ENCODE data around the gene LTB.

Gene LTB

DNA sequence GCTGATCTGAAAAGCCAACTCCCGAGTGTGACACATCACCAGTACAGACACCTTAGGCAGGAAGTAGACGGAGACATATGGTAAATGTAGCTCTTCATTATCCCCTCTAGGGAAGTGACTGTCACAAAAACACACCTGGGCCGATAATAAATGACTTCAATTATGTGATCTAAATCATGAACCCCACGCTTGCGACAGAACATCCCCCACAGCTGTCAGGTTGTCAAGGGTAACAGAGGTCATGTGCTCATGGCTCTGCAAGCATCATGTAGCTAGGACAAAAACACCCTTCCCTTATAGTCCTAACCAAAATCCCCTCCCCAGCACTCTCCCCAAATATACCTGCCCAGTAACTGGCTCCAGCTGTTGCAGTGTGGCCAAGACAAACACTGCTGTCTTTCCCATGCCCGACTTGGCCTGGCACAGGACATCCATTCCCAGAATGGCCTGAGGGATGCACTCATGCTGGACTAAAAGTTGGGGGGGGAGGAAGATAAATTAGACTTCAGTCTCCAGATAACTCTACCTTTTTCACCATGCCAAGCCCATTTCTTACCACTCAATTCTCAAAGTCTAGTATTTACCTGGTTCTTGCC is 43.3 kb downstream of the LTB start:
- Histone ChIP-seq H3K4me1 (ENCODE audit: control insufficient read depth in 1 of 2, insufficient read depth in 2 of 2, low read length in 2 of 2) (peaks cover 26% of the 10 kb centered on the region in 2 donors), H3K9ac (ENCODE audit: low read depth in 1 of 2, low read length in 2 of 2) (peak overlapping the region in 1 of 2 donors; percentile 95), H3K4me3 (ENCODE audit: low read depth in 1 of 2, low read length in 2 of 2) (peak overlapping the region in 1 of 2 donors; percentile 85), H3K36me3 (ENCODE audit: control insufficient read depth in 1 of 2, insufficient read depth in 2 of 2, low read length in 2 of 2) (peaks cover 46 to 64% of the 10 kb centered on the region in 2 donors), H3K27ac (ENCODE audit: low read depth, low read length) (no peak overlapping the region), H3K9me3 (ENCODE audit: control insufficient read depth in 1 of 2, low read length in 2 of 2) (no peaks in the 10 kb centered on the region), H3K27me3 (ENCODE audit: control insufficient read depth in 1 of 2, insufficient read depth in 2 of 2, low read length in 2 of 2) (no peaks in the 10 kb centered on the region)

DNA sequence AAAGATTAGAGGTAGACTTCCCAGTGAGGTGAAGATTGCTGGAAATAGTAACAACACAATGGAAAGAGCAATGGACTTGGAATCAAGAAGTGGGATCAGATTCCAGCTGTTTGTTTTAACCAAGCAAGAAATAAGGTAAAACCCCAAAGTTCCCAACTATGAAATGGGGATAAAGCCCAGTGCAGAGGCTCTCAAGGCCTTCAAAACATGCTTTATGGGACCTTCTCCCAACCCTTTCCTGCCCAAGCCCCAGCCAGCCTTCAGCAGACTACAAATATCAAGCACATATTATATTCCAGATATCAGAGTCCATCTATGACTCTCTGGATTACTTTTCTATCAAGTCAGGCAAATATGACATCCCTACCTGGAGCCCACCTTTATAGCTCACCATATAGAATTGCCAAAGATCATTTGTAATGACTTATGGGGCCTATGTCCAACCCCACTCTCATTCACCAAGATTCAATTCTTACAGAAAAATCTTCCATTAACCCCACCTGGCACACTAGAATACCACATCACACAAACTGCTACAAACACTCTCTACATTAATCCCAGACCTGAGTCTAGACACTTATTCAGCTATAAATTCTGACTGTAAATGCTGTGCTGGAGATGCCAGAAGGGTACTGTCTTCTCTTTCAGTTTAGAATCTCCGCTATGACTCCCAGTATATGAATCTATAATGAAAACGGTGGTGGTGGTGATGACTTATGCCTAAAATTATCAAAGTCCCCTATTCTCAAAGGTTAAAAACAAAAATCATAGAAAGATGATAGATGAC is 46.5 kb downstream of the LTB start:
- Histone ChIP-seq H3K36me3 (ENCODE audit: control insufficient read depth in 1 of 2, insufficient read depth in 2 of 2, low read length in 2 of 2) (peaks cover 59 to 95% of the 10 kb centered on the region in 2 donors), H3K9me3 (ENCODE audit: control insufficient read depth in 1 of 2, low read length in 2 of 2) (no peaks in the 10 kb centered on the region), H3K9ac (ENCODE audit: low read depth in 1 of 2, low read length in 2 of 2) (no peak overlapping the region), H3K4me3 (ENCODE audit: low read depth in 1 of 2, low read length in 2 of 2) (no peak overlapping the region), H3K4me1 (ENCODE audit: control insufficient read depth in 1 of 2, insufficient read depth in 2 of 2, low read length in 2 of 2) (peaks cover 20 to 23% of the 10 kb centered on the region in 2 donors), H3K27me3 (ENCODE audit: control insufficient read depth in 1 of 2, insufficient read depth in 2 of 2, low read length in 2 of 2) (no peaks in the 10 kb centered on the region), H3K27ac (ENCODE audit: low read depth, low read length) (no peak overlapping the region)

DNA sequence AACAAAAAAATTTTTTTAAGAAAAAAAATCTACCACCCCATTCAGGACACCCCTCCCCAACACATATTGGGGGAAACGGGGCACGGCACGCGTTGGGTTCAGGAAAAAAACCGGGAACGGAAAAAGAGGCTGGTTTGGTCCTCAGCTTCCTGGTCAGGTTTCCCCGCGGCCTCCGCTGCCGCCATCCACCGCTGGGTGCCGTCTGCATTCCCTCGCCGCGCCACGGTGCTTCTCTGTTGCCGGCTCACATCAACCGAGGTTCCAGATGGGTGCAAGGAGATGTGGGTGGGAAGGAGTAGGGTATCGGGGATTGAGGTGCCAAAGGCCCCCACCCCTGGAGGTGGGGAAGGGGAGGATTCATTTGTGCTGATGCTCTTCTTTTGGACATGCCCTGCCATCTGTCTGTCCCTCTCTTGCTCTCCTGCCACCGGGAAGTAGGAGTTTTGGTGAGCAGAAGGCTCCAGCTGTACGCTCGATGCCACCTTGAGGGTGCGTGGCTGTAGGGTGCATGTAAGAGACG is 47.6 kb downstream of the LTB start:
- no peaks in the 10 kb centered on the region for H3K9me3 ChIP-seq (ENCODE audit: control insufficient read depth in 1 of 2, low read length in 2 of 2)
- no peaks in the 10 kb centered on the region for H3K27me3 ChIP-seq (ENCODE audit: control insufficient read depth in 1 of 2, insufficient read depth in 2 of 2, low read length in 2 of 2)
- peaks cover 10 to 13% of the 10 kb centered on the region in 2 donors for H3K4me1 ChIP-seq (ENCODE audit: control insufficient read depth in 1 of 2, insufficient read depth in 2 of 2, low read length in 2 of 2)
- H3K36me3 ChIP-seq (ENCODE audit: control insufficient read depth in 1 of 2, insufficient read depth in 2 of 2, low read length in 2 of 2) = peaks cover 62 to 96% of the 10 kb centered on the region in 2 donors
- no peak overlapping the region for H3K27ac ChIP-seq (ENCODE audit: low read depth, low read length)
- no peak overlapping the region for H3K9ac ChIP-seq (ENCODE audit: low read depth in 1 of 2, low read length in 2 of 2)
- H3K4me3 ChIP-seq (ENCODE audit: low read depth in 1 of 2, low read length in 2 of 2) = no peak overlapping the region

DNA sequence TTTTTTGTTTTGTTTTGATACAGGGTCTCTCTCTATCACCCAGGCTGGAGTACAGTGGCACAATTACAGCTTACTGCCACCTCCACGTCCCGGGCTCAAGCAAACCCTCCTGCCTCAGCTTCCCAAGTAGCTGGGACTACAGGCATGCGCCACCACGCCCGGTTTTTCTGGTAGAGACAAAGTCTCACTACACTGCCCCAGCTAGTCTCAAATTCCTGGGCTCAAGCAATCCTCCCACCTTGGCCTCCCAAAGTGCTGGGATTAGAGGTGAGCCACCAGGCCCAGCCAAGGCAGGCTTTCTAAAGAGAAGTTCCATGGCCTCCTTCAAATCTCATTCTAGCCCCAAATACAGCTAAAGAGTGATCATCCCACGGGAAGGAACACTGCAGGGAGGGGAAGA is 48.2 kb downstream of the LTB start:
- Histone ChIP-seq H3K27ac (ENCODE audit: low read depth, low read length) (no peak overlapping the region), H3K9me3 (ENCODE audit: control insufficient read depth in 1 of 2, low read length in 2 of 2) (no peaks in the 10 kb centered on the region), H3K4me3 (ENCODE audit: low read depth in 1 of 2, low read length in 2 of 2) (no peak overlapping the region), H3K4me1 (ENCODE audit: control insufficient read depth in 1 of 2, insufficient read depth in 2 of 2, low read length in 2 of 2) (peaks cover 4 to 7% of the 10 kb centered on the region in 2 donors), H3K27me3 (ENCODE audit: control insufficient read depth in 1 of 2, insufficient read depth in 2 of 2, low read length in 2 of 2) (no peaks in the 10 kb centered on the region), H3K36me3 (ENCODE audit: control insufficient read depth in 1 of 2, insufficient read depth in 2 of 2, low read length in 2 of 2) (peaks cover 56 to 93% of the 10 kb centered on the region in 2 donors), H3K9ac (ENCODE audit: low read depth in 1 of 2, low read length in 2 of 2) (no peak overlapping the region)

DNA sequence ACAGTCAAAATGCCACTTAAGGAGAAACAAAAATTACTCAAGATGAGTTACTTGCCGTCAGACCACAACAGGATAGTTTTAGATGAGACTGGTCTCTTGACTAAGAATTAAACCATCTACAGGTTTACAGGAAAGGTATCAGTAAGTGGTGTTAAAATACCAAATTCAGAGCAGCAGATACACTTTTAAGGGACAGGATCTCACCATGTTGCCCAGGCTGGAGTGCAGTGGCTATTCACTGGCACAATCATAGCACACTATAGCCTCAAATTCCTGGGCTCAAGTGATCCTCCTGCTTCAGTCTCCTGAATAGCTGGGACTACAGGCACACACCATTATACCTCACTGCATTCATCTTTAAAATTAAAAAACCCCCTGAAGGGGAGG is 48.8 kb downstream of the LTB start:
- H3K4me3 ChIP-seq (ENCODE audit: low read depth in 1 of 2, low read length in 2 of 2) = no peak overlapping the region
- H3K4me1 ChIP-seq (ENCODE audit: control insufficient read depth in 1 of 2, insufficient read depth in 2 of 2, low read length in 2 of 2) = peaks cover 0 to 2% of the 10 kb centered on the region in 2 donors
- H3K36me3 ChIP-seq (ENCODE audit: control insufficient read depth in 1 of 2, insufficient read depth in 2 of 2, low read length in 2 of 2) = peaks cover 51 to 87% of the 10 kb centered on the region in 2 donors
- H3K9me3 ChIP-seq (ENCODE audit: control insufficient read depth in 1 of 2, low read length in 2 of 2) = no peaks in the 10 kb centered on the region
- H3K9ac ChIP-seq (ENCODE audit: low read depth in 1 of 2, low read length in 2 of 2) = no peak overlapping the region
- H3K27me3 ChIP-seq (ENCODE audit: control insufficient read depth in 1 of 2, insufficient read depth in 2 of 2, low read length in 2 of 2) = no peaks in the 10 kb centered on the region
- no peak overlapping the region for H3K27ac ChIP-seq (ENCODE audit: low read depth, low read length)

DNA sequence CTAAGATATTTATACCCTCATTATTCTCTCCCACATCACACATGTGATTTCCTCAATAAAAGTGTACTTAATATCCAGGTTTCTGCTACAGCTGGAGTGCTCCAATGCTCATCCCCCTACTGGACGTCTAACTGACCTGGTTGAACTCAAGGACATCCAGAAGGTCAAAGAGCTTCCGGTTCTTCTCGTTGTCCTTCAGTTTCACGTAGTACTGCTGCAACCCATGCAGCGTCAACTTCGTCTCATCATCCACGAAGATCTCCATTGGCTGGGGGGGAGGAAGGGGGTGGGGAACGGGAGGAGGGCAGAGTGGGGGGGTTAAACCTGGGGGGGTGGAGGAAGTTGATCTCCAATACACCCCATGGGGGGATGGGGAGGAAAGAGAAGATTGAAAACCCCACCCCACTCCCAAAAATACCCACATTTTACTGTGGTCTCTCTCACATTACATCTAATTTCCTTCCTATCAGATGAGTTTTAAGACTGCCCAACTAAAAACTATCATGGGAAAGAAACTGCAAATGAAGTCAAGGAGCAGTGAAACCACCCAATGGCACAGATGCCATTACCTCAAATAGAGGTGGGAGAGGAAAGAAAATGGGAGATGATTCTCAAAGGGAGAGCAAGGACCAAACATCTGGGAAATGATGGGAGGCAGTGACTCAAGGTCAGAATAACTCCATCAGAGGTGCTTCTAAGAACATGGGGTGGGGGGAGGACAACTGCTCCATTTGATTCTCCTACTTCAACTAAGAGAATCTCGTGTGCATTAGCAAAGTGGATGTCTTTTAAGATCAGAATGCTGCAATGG is 49.4 kb downstream of the LTB start:
- no peak overlapping the region for H3K4me3 ChIP-seq (ENCODE audit: low read depth in 1 of 2, low read length in 2 of 2)
- H3K36me3 ChIP-seq (ENCODE audit: control insufficient read depth in 1 of 2, insufficient read depth in 2 of 2, low read length in 2 of 2) = peaks cover 50 to 82% of the 10 kb centered on the region in 2 donors
- no peaks in the 10 kb centered on the region for H3K27me3 ChIP-seq (ENCODE audit: control insufficient read depth in 1 of 2, insufficient read depth in 2 of 2, low read length in 2 of 2)
- H3K9me3 ChIP-seq (ENCODE audit: control insufficient read depth in 1 of 2, low read length in 2 of 2) = no peaks in the 10 kb centered on the region
- no peak overlapping the region for H3K9ac ChIP-seq (ENCODE audit: low read depth in 1 of 2, low read length in 2 of 2)
- H3K4me1 ChIP-seq (ENCODE audit: control insufficient read depth in 1 of 2, insufficient read depth in 2 of 2, low read length in 2 of 2) = no peaks in the 10 kb centered on the region
- H3K27ac ChIP-seq (ENCODE audit: low read depth, low read length) = no peak overlapping the region

DNA sequence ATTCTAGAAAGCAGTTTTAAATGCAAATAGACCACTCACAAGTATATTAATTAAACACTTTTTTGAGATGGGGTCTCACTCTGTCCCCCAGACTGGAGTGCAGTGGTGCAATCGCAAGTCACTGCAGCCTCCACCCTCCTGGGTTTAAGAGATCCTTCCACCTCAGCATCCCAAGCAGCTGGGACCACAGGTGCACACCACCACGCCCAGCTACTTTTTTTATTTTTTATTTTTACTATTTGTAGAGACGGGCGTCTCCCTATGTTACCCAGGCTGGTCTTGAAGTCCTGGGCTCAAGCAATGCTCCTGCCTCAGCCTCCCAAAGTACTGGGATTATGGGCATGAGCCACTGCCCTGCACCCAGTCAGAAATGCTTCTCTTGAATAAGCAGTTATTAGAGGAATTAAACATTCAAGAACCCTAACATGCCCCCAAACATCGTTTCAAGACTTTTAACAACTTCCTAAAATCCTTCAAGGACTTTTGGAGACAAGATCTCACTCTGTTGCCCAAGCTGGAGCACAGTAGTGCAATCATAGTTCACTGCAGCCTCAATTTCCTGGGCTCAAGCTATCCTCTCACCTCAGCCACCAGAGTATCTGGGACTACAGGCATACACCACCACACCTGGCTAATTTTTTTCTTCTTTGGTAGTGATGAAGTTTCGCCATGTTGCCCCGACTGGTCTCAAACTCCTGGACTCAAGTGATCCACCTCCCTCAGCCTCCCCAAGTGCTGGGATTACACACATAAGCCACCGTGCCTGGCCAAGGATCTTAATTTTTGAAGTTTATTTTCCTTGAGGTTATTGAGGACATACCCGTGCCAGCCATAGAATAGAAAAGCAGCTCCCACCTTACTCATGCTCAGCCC is 50.2 kb downstream of the LTB start:
- no peaks in the 10 kb centered on the region for H3K27me3 ChIP-seq (ENCODE audit: control insufficient read depth in 1 of 2, insufficient read depth in 2 of 2, low read length in 2 of 2)
- no peak overlapping the region for H3K27ac ChIP-seq (ENCODE audit: low read depth, low read length)
- H3K4me1 ChIP-seq (ENCODE audit: control insufficient read depth in 1 of 2, insufficient read depth in 2 of 2, low read length in 2 of 2) = no peaks in the 10 kb centered on the region
- no peak overlapping the region for H3K9ac ChIP-seq (ENCODE audit: low read depth in 1 of 2, low read length in 2 of 2)
- no peak overlapping the region for H3K4me3 ChIP-seq (ENCODE audit: low read depth in 1 of 2, low read length in 2 of 2)
- H3K36me3 ChIP-seq (ENCODE audit: control insufficient read depth in 1 of 2, insufficient read depth in 2 of 2, low read length in 2 of 2) = peaks cover 50 to 75% of the 10 kb centered on the region in 2 donors
- no peaks in the 10 kb centered on the region for H3K9me3 ChIP-seq (ENCODE audit: control insufficient read depth in 1 of 2, low read length in 2 of 2)

DNA sequence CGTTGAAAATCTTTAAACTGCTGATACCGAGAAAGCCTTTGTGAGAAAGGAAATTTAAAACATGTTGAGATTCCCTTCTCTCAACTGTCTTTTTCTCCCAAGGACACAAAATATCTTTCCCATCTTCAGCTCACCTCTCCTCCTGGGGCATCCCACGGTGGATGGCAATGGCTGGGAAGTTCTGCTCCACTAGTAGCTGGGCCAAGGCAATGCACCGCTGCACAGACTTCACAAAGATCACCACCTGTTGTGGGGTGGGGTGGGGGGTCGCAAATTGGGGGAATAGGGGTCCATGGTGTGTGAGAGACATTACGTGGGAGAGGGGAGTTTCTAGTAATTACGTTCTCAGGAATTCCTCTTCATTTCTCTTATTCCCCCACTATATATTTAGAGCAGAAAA is 51.1 kb downstream of the LTB start:
- H3K36me3 ChIP-seq (ENCODE audit: control insufficient read depth in 1 of 2, insufficient read depth in 2 of 2, low read length in 2 of 2) = peaks cover 44 to 67% of the 10 kb centered on the region in 2 donors
- peaks cover 0 to 2% of the 10 kb centered on the region in 2 donors for H3K4me1 ChIP-seq (ENCODE audit: control insufficient read depth in 1 of 2, insufficient read depth in 2 of 2, low read length in 2 of 2)
- no peaks in the 10 kb centered on the region for H3K9me3 ChIP-seq (ENCODE audit: control insufficient read depth in 1 of 2, low read length in 2 of 2)
- no peaks in the 10 kb centered on the region for H3K27me3 ChIP-seq (ENCODE audit: control insufficient read depth in 1 of 2, insufficient read depth in 2 of 2, low read length in 2 of 2)
- no peak overlapping the region for H3K4me3 ChIP-seq (ENCODE audit: low read depth in 1 of 2, low read length in 2 of 2)
- no peak overlapping the region for H3K9ac ChIP-seq (ENCODE audit: low read depth in 1 of 2, low read length in 2 of 2)
- no peak overlapping the region for H3K27ac ChIP-seq (ENCODE audit: low read depth, low read length)

DNA sequence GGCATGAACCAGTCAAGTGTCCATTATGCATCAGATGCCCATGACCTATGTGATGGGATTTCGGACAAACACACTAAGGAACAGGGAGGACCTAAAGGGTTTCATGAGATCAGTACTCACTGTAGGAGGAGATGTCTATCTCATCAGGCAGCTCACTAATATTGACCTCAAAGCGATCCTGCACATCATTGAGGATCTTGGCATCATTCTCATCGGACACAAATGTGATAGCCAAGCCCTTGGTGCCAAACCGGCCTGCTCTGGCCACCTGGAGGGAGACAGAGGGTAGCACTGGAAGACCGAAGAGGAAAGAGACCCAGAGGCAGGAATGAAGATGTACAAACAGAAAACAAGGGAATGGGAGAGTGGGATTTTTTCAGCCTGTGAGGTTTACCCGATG is 51.6 kb downstream of the LTB start:
- Histone ChIP-seq H3K4me1 (ENCODE audit: control insufficient read depth in 1 of 2, insufficient read depth in 2 of 2, low read length in 2 of 2) (peaks cover 3 to 7% of the 10 kb centered on the region in 2 donors), H3K9me3 (ENCODE audit: control insufficient read depth in 1 of 2, low read length in 2 of 2) (no peaks in the 10 kb centered on the region), H3K4me3 (ENCODE audit: low read depth in 1 of 2, low read length in 2 of 2) (no peak overlapping the region), H3K9ac (ENCODE audit: low read depth in 1 of 2, low read length in 2 of 2) (no peak overlapping the region), H3K27me3 (ENCODE audit: control insufficient read depth in 1 of 2, insufficient read depth in 2 of 2, low read length in 2 of 2) (no peaks in the 10 kb centered on the region), H3K27ac (ENCODE audit: low read depth, low read length) (no peak overlapping the region), H3K36me3 (ENCODE audit: control insufficient read depth in 1 of 2, insufficient read depth in 2 of 2, low read length in 2 of 2) (peaks cover 39 to 62% of the 10 kb centered on the region in 2 donors)

Measured in duodenal mucosa (tissue), 2 donors.